AG09309 (cell line): Measurements from ENCODE around the gene DST.

Source experiments
- DNase-seq: peaks from one replicate; pipeline ENCODE4 v3.0.0-alpha.2; 2010; ENCODE audit warnings: low read depth
- H3K4me3 ChIP-seq: 2 replicates; pipeline ENCODE4 v1.5.1; 2011; ENCODE audit warnings: mild to moderate bottlenecking, low read depth, low read length, moderate library complexity; ENCODE audit not compliant: control insufficient read depth
- TF ChIP-seq, protein P1 (sequence below): IDR thresholded peaks from 2 replicates; pipeline ENCODE4 v1.5.1; 2011; ENCODE audit warnings: mild to moderate bottlenecking, low read depth, low read length, inconsistent platforms; ENCODE audit not compliant: insufficient read depth, control insufficient read depth; ENCODE audit errors: missing control alignments

Gene DST

DNA sequence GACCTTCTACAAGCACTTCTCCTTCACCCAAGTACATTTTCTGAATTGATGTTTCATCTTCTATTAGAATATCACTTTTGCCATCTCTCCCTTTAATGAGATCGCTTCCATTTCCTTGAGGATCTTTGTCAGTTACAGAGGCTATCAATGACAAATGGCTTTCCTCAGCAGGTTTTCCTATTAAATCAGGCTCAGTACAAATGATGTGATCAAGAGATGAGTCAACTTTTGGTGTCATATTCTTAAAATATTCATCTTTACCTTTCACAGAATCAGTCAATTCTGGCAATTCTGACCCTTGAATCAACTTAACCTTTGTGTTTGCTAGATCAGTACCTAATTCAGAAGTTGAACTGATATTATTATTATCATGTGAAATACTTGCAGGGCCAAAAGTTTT, 37.3 kb downstream of the DST start:
- H3K4me3 ChIP-seq = no peak overlapping the region
- TF ChIP-seq, protein P1, sequence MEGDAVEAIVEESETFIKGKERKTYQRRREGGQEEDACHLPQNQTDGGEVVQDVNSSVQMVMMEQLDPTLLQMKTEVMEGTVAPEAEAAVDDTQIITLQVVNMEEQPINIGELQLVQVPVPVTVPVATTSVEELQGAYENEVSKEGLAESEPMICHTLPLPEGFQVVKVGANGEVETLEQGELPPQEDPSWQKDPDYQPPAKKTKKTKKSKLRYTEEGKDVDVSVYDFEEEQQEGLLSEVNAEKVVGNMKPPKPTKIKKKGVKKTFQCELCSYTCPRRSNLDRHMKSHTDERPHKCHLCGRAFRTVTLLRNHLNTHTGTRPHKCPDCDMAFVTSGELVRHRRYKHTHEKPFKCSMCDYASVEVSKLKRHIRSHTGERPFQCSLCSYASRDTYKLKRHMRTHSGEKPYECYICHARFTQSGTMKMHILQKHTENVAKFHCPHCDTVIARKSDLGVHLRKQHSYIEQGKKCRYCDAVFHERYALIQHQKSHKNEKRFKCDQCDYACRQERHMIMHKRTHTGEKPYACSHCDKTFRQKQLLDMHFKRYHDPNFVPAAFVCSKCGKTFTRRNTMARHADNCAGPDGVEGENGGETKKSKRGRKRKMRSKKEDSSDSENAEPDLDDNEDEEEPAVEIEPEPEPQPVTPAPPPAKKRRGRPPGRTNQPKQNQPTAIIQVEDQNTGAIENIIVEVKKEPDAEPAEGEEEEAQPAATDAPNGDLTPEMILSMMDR = no peak
- no peak for DNase-seq

DNA sequence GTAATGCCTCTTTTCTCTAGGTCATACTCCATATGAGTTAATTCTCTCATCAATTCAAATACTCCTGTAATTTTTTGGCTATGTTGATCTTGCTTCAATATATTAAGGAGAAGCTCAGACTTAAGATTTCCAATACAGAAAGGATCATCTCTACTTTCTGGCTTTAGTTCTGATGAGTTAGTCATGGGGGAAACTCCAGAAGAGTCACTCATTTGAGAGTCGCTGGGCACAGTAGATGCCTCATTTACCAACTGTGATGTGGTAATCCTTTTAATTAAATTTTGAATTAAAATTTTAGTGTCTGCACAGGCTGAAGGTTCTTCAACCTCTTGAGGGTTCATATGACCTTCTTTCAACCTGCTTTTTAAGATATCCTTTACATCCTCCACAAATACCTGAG, 38.5 kb downstream of the DST start:
- DNase-seq = no peak
- TF ChIP-seq, protein P1 = no peak
- no peak overlapping the region for H3K4me3 ChIP-seq

DNA sequence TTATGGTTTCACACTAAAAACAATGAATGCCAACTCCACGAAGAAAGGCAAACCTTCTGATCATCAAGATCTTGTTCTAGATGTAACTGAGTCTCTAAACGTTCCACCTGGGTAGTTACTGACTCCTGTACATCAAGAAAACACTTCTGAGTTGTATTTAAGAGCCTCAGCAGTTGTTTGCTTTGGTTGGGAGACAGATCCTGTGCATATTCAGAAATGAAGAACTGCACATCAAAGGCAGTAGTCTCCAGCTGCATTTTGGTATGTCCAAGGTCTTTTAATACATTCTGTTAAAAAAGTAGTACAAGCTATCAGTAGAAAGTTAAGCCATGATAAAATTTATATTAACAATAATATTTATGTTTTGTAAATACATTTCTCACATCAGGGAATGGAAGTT, 41.3 kb downstream of the DST start:
- no peak overlapping the region for H3K4me3 ChIP-seq
- DNase-seq = no peak
- TF ChIP-seq, protein P1 = no peak

DNA sequence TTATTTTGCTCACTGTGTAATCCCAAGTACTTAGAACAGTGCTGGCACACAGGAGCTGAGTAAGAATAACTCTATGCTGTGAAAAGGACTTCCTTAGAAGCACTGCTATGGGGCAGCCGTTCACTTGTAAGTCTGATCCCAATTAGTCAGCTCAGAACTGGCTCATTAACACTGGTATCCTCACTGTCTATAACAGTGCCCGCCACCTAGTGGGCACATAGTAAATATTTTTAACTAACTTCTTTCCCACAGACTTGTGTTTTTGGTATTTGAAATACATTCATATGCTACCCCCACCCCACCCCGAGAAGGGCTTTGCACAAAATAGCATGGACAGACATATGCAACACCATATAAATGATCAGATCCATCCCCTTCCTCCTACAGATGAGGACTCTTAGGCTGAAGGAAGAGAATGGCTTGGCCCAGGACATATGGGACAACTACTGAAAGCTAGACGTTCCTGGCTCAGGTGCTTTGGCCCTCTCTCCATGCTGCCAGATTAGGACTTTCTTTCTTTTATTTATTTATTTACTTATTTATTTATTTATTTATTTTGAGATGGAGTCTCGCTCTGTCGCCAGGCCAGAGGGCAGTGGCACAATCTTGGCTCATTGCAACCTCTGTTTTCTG, 47.1 kb downstream of the DST start:
- no peak overlapping the region for H3K4me3 ChIP-seq
- DNase-seq = no peak
- TF ChIP-seq, protein P1 = peak; percentile 62

DNA sequence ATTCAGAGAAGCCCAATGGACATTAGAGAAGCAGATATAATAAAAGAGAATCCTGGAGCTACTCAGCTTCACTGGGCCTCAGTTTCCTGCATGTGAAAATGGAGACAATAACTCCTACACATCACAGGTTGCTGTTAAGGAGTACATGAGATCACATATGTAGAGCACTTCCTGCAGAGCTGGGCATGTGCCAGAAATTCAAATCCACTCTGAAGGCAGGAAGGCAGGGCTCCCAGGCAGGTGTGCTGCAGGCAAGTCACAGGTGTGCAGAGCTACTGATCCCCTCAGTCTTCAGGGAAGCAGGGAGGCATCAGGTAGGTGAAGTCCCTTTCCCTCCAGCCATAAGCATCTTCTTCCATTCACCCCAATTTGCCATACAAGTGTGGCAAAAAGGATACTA, 48.0 kb downstream of the DST start:
- DNase-seq = no peak
- no peak overlapping the region for H3K4me3 ChIP-seq
- TF ChIP-seq, protein P1 = no peak

DNA sequence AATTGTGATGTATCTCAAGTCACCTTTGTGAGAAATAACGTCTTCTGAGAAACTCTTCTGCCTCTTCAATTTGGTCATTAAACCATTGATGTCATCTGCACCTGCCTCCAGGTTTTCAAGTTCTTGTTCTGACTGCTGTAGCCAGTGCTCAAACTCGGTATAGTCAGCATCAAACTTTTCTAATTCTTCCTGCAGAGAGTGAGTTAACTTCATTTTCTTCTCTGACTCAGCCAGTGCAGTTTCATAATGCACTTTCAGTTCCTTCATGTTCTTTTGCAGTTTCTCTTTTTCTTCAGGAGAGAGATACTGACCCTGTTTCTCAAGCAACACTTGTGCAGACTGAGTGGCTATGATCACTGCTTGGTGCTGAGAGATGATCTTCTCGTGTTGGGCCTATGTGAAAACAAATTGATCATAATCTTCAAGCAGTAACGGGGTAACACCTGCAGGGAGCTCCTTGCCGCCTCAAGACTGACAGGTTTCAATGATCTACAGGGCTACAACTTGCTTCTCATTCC, 48.8 kb downstream of the DST start:
- no peak overlapping the region for H3K4me3 ChIP-seq
- TF ChIP-seq, protein P1 = no peak
- peak; percentile 5 for DNase-seq
